Stimulated activated CD8-positive, alpha-beta memory T cell treated with anti-CD3 and anti-CD28 coated beads, Interleukin-7, amount 100 ng/mL, for 1 hour (primary cell): ENCODE data around the gene IBA57.

ENCODE experiments used
- DNase-seq, 2 donors: peaks; one replicate each; pipeline ENCODE4 v3.0.0-alpha.2; 2020; ENCODE audit warnings: low read depth in 2 of 2

IBA57 gene

GRCh38 chr1:228156941-228157728 is 8.5 kb upstream of the IBA57 start:
- no peak for DNase-seq

GRCh38 chr1:228157729-228158126 is 7.9 kb upstream of the IBA57 start:
- no peak for DNase-seq

DNA sequence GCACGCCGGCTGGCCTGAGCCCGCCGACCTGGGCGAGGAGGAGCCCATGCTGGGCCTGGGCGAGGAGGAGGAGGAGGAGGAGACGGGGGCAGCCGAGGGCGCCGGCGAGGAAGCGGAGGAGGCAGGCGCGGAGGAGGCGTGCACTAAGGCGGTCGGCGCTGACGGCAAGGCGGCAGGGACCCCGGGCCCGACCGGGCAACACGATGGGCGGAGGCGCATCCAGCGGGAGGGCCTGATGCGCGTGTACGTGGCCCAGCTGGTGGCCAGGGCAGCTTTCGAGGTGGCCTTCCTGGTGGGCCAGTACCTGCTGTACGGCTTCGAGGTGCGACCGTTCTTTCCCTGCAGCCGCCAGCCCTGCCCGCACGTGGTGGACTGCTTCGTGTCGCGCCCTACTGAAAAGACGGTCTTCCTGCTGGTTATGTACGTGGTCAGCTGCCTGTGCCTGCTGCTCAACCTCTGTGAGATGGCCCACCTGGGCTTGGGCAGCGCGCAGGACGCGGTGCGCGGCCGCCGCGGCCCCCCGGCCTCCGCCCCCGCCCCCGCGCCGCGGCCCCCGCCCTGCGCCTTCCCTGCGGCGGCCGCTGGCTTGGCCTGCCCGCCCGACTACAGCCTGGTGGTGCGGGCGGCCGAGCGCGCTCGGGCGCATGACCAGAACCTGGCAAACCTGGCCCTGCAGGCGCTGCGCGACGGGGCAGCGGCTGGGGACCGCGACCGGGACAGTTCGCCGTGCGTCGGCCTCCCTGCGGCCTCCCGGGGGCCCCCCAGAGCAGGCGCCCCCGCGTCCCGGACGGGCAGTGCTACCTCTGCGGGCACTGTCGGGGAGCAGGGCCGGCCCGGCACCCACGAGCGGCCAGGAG is 7.2 kb upstream of the IBA57 start:
- DNase-seq, result no peak

- no peak for DNase-seq
Observed at GRCh38 chr1:228159008-228159665, 6.5 kb upstream of the IBA57 start.

GRCh38 chr1:228160201-228160761 is 5.3 kb upstream of the IBA57 start:
- no peak for DNase-seq

GRCh38 chr1:228161362-228161761 is 4.2 kb upstream of the IBA57 start:
- DNase-seq, result no peak

DNA sequence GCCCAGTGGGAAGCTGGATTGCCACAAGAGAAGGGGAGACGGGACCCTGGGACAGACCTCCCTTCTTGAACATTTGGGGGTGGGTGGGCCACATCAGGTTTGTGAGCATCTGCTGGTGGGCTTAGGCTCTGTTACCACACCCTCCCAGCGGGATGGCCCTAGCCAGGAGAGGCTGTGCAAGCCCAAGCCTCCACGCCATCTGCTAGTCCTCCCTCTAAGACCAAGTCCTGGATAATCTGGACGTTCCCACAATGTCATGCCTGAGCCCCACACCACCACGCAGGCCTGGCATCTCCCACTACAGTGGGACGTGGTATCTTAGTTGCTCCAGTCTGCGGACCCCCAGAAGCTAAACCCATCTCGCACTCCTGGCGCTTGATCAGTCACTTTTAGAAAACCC is 3.7 kb upstream of the IBA57 start:
- DNase-seq, result no peak

DNA sequence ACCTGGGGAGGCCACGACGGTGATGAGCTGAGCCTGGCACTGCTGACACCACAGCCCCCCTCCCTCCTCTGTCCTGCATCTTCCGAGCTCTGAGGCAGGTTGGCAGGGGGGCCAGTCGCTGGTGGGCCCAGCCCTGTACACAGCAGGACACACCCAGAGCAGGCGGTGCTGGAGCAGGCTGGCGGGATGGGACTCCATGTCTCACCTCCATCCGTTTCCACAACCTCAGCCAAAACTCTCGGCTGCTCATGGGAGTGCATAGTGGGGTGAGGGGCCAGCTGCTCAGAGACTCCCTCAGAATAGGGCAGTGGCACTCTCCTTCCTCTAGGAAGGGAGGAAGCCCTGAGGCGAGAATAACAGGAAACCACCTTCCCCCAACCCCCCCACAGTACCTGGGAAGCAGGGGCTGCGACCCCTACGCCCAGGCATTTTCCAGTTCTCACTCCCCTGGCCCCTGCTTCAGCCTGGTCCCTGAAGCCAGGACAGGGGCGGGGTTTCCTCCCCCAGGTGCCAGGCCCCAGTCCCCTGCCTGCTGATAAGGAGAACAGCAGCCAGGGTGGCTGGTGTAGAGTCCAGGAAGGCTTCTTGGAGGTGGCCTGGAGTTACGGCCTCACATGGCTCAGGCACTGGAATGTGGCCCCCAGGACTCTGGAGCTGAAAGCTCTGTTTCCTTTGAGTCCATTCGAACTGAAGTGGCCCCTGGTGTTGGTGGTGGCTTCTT is 3.2 kb upstream of the IBA57 start:
- DNase-seq, result no peak

DNA sequence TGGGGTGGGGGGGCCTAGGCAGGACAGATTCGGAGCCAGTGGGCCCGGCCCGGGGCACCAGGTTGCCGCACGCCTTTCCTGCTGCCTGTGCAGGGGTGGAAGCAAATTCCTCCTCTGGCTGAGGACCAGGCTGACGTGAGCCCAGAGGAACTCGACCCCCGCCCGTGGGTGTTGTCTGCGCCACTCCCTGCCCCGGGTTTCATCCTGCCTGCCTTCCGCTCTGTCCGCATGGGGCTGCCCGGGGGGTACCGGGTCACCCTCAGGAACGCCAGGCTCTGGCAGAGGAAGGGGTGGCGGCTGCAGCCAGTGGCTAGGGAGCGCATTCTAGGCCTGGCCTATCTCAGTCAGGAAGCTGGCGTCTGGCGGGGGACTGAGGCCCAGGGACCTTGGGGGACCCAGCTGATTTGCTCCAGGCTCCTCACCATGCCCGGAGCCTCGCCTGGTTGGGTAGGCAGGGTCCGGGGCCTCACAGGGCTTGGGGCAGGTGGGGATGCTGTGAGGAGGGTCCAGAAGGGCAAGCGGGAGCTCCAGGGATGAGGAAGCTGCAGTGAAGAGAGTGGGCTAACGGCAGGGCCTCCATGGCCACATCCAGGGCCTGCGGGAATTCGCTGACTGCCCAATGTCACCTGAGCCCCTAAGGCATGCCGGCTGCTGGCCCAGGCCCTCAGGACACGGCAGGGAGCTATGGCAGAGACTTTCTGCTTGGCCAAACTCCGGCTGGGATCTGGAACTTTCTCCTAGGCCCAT is 2.4 kb upstream of the IBA57 start:
- DNase-seq, result no peak

GRCh38 chr1:228163776-228164519 is 1.7 kb upstream of the IBA57 start:
- no peak for DNase-seq

DNA sequence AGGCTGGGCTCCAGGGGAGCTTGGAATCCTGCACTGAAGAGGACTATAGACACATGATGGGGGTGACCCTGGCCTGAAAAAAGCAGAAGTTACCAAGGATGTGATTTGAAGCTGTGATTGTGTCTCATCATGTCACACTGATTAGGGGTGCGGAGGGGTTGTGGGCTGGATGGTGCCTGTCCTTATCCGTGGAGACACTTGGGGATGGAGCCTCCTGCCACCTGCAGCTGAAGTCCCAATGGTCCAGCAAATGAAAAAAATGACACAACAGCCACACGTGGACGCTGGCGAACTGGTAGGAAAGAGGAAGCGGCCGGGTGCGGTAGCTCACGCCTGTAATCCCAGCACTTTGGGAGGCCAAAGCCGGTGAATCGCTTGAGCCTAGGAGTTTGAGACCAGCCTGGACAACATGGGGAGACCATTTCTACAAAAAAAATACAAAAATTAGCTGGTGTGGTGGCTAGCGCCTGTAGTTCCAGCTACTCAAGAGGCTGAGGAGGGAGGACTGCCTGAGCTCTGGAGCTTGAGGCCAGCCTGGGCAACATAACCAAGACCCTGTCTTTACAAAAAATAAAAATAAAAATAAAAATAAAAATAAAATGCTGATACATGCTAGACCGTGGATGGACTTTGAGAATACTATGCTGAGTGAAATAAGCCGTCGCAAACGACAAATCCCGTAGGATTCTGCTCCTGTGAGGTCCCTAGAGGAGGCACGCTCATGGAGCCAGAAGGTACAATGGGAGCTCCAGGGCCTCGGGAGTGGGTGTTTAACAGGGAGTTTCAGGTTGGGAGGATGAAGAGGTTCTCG is 838 bp upstream of the IBA57 start:
- no peak for DNase-seq

DNA sequence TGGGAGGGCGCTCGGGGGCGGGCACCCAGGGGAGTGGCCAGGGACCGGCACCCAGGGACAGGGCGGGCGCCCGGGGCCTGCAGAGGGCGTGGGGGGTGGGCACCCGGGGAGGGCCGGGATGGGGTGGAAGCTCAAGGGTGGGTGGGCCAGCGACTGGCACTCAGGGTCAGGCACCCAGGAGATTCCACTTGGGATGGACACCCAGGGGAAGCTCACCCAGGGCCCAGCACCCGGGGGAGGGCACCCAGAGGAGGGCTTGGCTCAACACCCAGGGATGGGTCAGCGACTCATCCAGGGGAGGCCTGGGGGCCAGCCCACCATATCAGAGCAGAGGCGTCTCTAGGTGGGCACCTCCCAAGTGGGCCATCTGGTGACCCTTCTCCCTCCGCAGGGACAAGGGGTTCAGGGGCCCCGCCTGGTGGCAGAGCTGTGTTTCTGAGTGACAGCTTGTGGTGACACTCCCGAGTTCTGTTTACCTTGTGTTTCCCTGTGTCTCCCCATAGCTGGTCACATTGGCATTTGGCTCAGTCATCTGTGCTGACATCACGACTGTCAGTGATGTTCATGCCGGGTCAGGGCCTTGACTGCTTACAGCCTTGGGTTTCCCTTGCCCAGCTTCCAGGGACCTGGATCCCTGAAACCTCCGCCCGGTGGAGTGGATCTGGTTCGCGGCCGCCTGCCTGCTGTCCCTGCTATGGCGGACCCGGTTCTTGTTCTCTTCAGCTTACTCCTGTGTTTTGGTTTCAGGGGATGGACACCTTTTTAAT is 749 bp downstream of the IBA57 start:
- DNase-seq, result peak; percentile 19

DNA sequence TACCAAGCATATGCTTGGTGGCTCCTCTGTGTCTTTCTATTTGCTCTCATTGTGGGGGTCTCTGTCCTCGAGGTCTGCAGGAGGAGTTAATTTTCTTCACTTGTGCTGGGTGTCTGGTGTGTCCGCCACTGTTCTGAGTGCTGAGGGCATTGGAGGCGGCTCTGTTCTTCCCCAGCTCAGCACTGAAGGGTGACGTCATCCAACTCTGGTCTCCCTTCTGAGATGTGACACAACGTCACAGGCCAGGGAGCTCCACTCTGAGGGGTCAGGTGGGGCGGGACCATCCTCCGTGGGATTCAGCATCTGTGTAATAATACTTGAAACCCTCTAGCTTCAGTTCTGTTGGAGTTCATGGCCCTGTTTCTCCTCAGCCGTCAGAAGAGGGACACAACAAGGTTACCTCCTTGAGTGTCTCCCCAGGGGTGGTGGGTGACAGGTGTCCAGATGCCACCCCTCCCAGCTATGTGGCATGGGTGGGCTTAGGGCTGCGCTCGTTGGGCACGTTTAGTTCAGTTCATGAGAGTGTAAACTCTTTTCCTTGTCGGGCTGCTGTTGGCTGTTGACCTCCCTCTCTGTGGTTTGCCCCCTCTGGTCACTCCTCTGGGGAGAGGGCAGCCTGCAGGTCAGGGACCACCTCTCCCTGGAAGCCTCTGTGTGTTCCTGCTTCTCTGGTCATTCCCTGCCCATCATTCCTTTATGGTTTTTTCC is 3.1 kb downstream of the IBA57 start:
- no peak for DNase-seq

DNA sequence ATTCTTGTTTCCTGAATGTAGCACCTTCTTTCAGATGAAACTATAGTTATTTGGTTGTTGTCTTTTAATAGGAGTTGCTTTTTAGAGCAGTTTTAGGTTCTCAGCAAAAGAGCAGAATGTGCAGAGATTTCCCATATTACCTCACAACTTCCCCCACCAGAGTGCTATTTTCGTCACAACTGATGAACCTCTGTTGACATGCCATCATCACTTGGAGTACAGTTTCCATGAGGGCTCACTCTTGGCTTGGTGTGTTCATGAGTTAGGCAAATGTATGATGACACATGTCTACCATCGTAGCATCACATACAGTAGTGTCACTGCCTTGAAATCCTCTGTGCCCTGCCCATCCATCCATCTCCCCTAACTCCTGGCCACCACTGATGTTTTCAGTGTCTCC is 3.7 kb downstream of the IBA57 start:
- no peak for DNase-seq

DNA sequence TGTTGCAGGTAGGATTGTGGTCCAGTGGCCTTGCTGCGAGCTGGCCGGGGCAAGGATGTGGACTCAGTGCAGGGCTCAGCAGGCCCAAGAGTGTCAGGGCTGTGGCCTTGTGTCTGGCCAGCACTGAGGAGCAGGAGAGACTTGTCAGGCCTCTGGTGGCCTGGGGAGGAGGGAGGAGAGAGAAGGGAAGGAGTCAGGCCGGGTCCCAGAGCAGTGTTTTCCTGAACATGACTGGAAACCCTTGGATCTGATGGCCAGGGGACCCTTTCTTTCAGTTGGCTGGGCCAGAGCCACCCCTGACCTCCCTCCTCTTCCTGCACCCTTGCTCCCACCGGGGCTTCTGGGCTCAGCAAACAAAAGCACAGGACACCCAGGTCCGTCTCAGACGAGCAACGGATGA is 5.1 kb downstream of the IBA57 start:
- DNase-seq, result no peak

DNA sequence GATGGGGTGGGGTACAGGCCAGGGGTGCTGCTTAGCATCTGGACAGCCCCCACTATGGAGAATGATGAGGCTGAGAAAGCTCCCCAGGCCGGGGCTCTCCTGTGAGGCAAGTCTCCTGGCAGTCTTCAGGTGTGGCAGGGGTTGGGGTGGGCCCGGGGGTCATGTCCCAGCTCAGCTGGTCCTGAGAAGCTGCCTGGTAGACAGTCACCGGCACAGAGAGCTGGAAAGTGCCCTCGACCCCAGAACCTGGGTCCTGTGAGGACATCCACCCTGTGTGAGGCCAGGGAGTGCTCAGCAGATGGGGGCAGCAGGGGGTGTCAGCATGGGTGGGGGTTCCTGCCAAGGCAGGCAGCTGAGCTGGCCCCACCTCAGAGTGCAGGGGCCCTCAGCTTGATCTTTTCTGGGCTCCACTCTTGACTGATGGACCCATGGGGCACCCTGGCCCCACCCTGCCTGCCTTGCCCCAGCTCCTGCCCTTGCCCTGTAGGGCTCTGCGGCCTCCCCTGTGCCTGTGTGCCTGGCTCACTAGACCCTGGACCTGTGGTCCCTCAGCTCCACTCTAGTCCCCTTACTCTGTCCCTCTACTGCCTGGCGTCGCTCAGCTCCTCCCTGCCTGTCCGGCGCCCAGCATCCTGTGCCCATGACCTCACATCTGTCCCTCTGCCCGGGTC is 5.8 kb downstream of the IBA57 start:
- DNase-seq, result no peak
